Measurements from ENCODE around the gene RPS10. TPM values are rescaled to one million over a fixed set of nuclear protein-coding genes. Genes with fewer than 3 reads are reported as not detected.

RPS10 gene
- total and polyA plus RNA-seq, 2 donors (not counting 3 experiments of a cell fraction or from before 2014, with no cell fraction given): 1,416 to 5,496 TPM

- DNase-seq (ENCODE audit: low read depth, low spot score): no peak
- TF ChIP-seq POLR2A (IDR thresholded peaks at IDR 0.05; ENCODE audit: low read depth, low read length) (no peak), MAX (IDR thresholded peaks at IDR 0.05; ENCODE audit: insufficient read depth, insufficient read length) (no peak), JUN (IDR thresholded peaks at IDR 0.05; ENCODE audit: borderline replicate concordance, insufficient read depth, insufficient read length, low read depth) (no peak), MYC (IDR thresholded peaks at IDR 0.05; ENCODE audit: low read depth, low read length) (no peak), FOS (IDR thresholded peaks at IDR 0.05; ENCODE audit: borderline replicate concordance, insufficient read depth, low read length) (no peak), EZH2 (IDR thresholded peaks at IDR 0.05; ENCODE audit: borderline replicate concordance, low read depth, low read length, severe bottlenecking) (no peak), POLR2AphosphoS5 (IDR thresholded peaks at IDR 0.05; ENCODE audit: insufficient read depth, low read depth, low read length) (no peak), GATA2 (IDR thresholded peaks at IDR 0.05; ENCODE audit: insufficient read depth, insufficient read length, low read depth, low read length) (no peak), CTCF (IDR thresholded peaks at IDR 0.05; ENCODE audit: extremely low read depth in 1 of 2, insufficient read depth in 1 of 2, low read depth in 1 of 2, low read length in 2 of 2) (no peak)
- Histone ChIP-seq H3K27ac (ENCODE audit: insufficient read depth, low read depth, low read length) (peak overlapping the region; percentile 79), H3K27me3 (ENCODE audit: control insufficient read depth in 2 of 2, insufficient read depth in 2 of 2, low read length in 2 of 2) (no peaks in the 10 kb centered on the region), H3K4me3 (replicated peaks in 1 of 3; ENCODE audit: insufficient read depth in 1 of 3, low read depth in 1 of 3, low read length in 3 of 3) (peak overlapping the region; percentile 66 to 95 (median 90)), H3K36me3 (ENCODE audit: control insufficient read depth in 2 of 2, extremely low read depth in 1 of 2, insufficient read depth in 2 of 2, low read length in 2 of 2) (peaks cover 24 to 31% of the 10 kb centered on the region in 2 experiments), H3K9ac (replicated peaks; ENCODE audit: extremely low read depth, insufficient read depth, low read length) (peak overlapping the region; percentile 93), H3K79me2 (ENCODE audit: control insufficient read depth, insufficient read depth, low read length) (peaks cover 58% of the 10 kb centered on the region), H3K9me1 (replicated peaks; ENCODE audit: control insufficient read depth, extremely low read depth, insufficient read depth, low read length) (no peaks in the 10 kb centered on the region), H3K4me2 (ENCODE audit: insufficient read depth, low read length) (peak overlapping the region; percentile 84), H4K20me1 (replicated peaks; ENCODE audit: control insufficient read depth, extremely low read depth, insufficient read depth, low read length) (no peaks in the 10 kb centered on the region), H3K4me1 (ENCODE audit: control insufficient read depth, extremely low read depth, insufficient read depth, low read length) (peaks cover 15% of the 10 kb centered on the region), H2AFZ (ENCODE audit: low read depth, low read length) (no peak overlapping the region), H3K9me3 (replicated peaks; ENCODE audit: control insufficient read depth, insufficient read depth, low read length) (no peaks in the 10 kb centered on the region)
- intact Hi-C loops (cut with micrococcal nuclease) (no loop called here), dilution Hi-C loops (cut with MboI; ENCODE audit: extremely low pct_ligation_motif_present, low sequenced_read_pairs) (no loop called here)
- BruUV-seq (replicated peaks): no TSS peak
- POLR2A ChIA-PET: interaction anchor here (0.6 kb wide), 1 partner anchor 254 kb away, joined by 3 read pairs; no protein-coding TSS in a partner anchor
- CTCF ChIA-PET: interaction anchor here (1.0 to 3.3 kb wide), 4 partner anchors 10 to 261 kb away, joined by 5 to 17 read pairs (median 14); no protein-coding TSS in a partner anchor
- FAIRE-seq: no peak
Observed at GRCh38 chr6:34424200-34425131, 1.4 kb downstream of the RPS10 start.

Measured in endothelial cell of umbilical vein (primary cell).